GM19099 (cell line): ENCODE measurements around the gene SLC2A9.

ENCODE experiments used
- POLR2A ChIP-seq: IDR thresholded peaks from 3 replicates; pipeline ENCODE4 v1.6.1; 2011; ENCODE audit warnings: low read depth; ENCODE audit not compliant: insufficient read length; ENCODE audit errors: extremely low read depth

SLC2A9 gene

DNA sequence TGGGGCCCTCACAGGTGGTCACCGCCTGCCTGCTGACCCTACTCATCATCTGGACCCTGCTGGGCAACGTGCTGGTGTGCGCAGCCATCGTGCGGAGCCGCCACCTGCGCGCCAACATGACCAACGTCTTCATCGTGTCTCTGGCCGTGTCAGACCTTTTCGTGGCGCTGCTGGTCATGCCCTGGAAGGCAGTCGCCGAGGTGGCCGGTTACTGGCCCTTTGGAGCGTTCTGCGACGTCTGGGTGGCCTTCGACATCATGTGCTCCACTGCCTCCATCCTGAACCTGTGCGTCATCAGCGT lies 239.2 kb downstream of the SLC2A9 start:
- TF ChIP-seq POLR2A: no peak

DNA sequence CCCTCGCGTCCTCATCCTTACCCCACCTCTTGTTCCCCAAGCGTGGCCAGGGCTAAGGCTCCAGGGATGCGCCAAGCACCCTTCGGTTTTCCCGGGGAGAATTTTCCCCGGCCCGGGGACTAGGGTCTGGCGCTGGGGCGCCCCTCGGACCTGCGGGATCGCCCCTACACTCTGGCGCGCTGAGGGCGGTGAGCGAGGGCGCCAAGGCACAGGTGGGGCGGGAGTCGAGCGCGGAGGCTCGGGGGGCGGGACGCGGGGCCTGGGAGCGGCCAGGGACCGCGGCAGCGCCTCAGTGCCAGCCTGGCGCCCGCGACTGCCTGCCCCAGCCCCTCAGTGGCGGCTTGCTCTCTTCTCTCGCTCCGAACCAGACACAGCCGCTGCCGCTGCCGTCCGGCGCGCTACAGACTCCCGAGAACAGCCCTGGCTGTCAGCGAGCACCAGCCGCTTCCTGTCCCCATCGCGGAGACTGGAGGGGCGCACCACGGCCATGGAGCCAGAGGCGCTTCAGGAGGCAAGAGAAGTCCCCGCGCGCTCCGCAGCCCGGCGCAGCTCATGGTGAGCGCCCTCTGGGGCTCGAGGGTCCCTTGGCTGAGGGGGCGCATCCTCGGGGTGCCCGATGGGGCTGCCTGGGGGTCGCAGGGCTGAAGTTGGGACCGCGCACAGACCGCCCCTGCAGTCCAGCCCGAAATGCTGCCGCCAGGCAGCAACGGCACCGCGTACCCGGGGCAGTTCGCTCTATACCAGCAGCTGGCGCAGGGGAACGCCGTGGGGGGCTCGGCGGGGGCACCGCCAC lies 239.8 kb downstream of the SLC2A9 start, which contains the start of gene DRD5:
Gene DRD5, plus strand, starts transcription at position 292 of the 793 bp plus-strand sequence. Its CDS starts 396 bp downstream, at position 688.
- TF ChIP-seq POLR2A: no peak
